ENCODE measurements around the gene VSIG4.

DNA sequence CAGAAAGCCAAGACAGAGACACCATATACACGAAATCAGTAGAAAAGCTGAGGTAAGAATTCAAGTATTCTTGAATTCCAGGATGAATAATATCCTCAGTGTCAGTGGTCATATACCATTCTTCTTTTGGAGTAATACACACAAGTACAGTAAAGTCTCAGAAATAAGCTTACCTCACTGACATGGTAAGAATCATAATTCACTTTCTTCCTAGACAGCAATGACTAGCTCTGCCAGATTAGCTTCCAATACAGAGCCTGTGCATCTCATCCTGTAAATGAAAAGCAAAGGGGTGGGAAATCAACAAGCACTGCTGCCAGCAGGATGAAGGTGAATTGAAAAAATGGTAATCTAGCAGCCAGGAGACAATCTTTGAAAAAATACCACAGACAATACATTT, 31.2 kb upstream of the VSIG4 start:
- TF ChIP-seq, protein P1, sequence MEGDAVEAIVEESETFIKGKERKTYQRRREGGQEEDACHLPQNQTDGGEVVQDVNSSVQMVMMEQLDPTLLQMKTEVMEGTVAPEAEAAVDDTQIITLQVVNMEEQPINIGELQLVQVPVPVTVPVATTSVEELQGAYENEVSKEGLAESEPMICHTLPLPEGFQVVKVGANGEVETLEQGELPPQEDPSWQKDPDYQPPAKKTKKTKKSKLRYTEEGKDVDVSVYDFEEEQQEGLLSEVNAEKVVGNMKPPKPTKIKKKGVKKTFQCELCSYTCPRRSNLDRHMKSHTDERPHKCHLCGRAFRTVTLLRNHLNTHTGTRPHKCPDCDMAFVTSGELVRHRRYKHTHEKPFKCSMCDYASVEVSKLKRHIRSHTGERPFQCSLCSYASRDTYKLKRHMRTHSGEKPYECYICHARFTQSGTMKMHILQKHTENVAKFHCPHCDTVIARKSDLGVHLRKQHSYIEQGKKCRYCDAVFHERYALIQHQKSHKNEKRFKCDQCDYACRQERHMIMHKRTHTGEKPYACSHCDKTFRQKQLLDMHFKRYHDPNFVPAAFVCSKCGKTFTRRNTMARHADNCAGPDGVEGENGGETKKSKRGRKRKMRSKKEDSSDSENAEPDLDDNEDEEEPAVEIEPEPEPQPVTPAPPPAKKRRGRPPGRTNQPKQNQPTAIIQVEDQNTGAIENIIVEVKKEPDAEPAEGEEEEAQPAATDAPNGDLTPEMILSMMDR (IDR thresholded peaks at IDR 0.05) = no peak
- TF ChIP-seq POLR2AphosphoS5 (IDR thresholded peaks at IDR 0.05) = no peak
- no peak for TF ChIP-seq POLR2A (IDR thresholded peaks at IDR 0.05)
